OCI-LY7 (cell line): ENCODE measurements around the gene SIRT4. TPM values are rescaled to one million over a fixed set of nuclear protein-coding genes. Genes with fewer than 3 reads are reported as not detected.

Experiments used
- BruUV-seq: library from RNA; stranded (reverse); fragments of 400-500 nt; replicated peaks from 2 replicates; lab custom pipeline; 2021; lab: Mats Ljungman, UMichigan
- CTCF ChIA-PET: fragments of 300-600 bp; sonication (Branson Sonifier 250); formaldehyde crosslinking; loops from one replicate; lab custom pipeline; 2022; ENCODE audit warnings: antibody characterized with exemption; ENCODE audit not compliant: unreplicated experiment; lab: Charles Lee
- POLR2A ChIA-PET: fragments of 300-600 bp; sonication (Branson Sonifier 250); formaldehyde crosslinking; loops from one replicate; lab custom pipeline; 2022; ENCODE audit warnings: antibody characterized with exemption; lab: Charles Lee
- DNase-seq: peaks from one replicate; pipeline ENCODE4 v3.0.0-alpha.2; 2015; ENCODE audit warnings: low spot score
- H2AFZ ChIP-seq: fragments of 200-600 bp; sonication (generic), shearing (Covaris generic); 2 replicates; pipeline ENCODE4 v1.6.1; 2014; ENCODE audit warnings: mild to moderate bottlenecking, antibody characterized with exemption, low read length, moderate library complexity
- H3K27ac ChIP-seq: fragments of 200-600 bp; sonication (generic); 2 replicates; pipeline ENCODE4 v1.5.1; 2014; ENCODE audit warnings: mixed run types, low read depth, mild to moderate bottlenecking, moderate library complexity, low read length, inconsistent platforms; ENCODE audit not compliant: poor library complexity, severe bottlenecking
- H3K36me3 ChIP-seq: fragments of 200-600 bp; sonication (generic); 2 replicates; pipeline ENCODE4 v1.6.1; 2014; ENCODE audit warnings: mild to moderate bottlenecking, antibody characterized with exemption, low read length, moderate library complexity, mixed read lengths; ENCODE audit not compliant: insufficient read depth
- H3K4me1 ChIP-seq: fragments of 200-600 bp; sonication (generic); 2 replicates; pipeline ENCODE4 v1.5.1; 2014; ENCODE audit warnings: mild to moderate bottlenecking, low read length; ENCODE audit not compliant: insufficient read depth, poor library complexity, severe bottlenecking
- H3K4me2 ChIP-seq: fragments of 200-600 bp; sonication (generic); 2 replicates; pipeline ENCODE4 v1.6.1; 2014; ENCODE audit warnings: mild to moderate bottlenecking, low read length
- H3K4me3 ChIP-seq: fragments of 200-600 bp; sonication (generic); 2 replicates; pipeline ENCODE4 v1.5.1; 2014; ENCODE audit warnings: mild to moderate bottlenecking, low read depth, low read length; ENCODE audit not compliant: poor library complexity, severe bottlenecking
- H3K79me2 ChIP-seq: fragments of 200-600 bp; sonication (generic); 2 replicates; pipeline ENCODE4 v1.6.1; 2016; ENCODE audit warnings: low read depth, mild to moderate bottlenecking, low read length, moderate library complexity, mixed read lengths; ENCODE audit not compliant: insufficient read depth
- H3K9me2 ChIP-seq: fragments of 200-600 bp; sonication (generic); 2 replicates; pipeline ENCODE4 v1.6.1; 2016; ENCODE audit warnings: mild to moderate bottlenecking, low read length, mixed read lengths; ENCODE audit not compliant: insufficient read depth
- H3K9me3 ChIP-seq: fragments of 200-600 bp; sonication (generic); 2 replicates; pipeline ENCODE4 v1.6.1; 2014; ENCODE audit warnings: mild to moderate bottlenecking, mixed run types, low read length, mixed read lengths
- H4K20me1 ChIP-seq: fragments of 200-600 bp; sonication (generic); 2 replicates; pipeline ENCODE4 v1.6.1; 2014; ENCODE audit warnings: mild to moderate bottlenecking, antibody characterized with exemption, low read length, moderate library complexity, mixed read lengths; ENCODE audit not compliant: insufficient read depth
- EZH2phosphoT487 ChIP-seq: fragments of 200-600 bp; sonication (generic); IDR thresholded peaks from 2 replicates; pipeline ENCODE4 v1.6.1; 2018; ENCODE audit warnings: low read depth, borderline replicate concordance, mild to moderate bottlenecking, mixed run types, antibody characterized with exemption, low read length, moderate library complexity, mixed read lengths
- intact Hi-C: fragments of 100-400 bp; cut with micrococcal nuclease; formaldehyde crosslinking; loops from one replicate; pipeline ENCODE4 v1.10.0; 2022; ENCODE audit not compliant: unreplicated experiment
- total RNA-seq, 2 experiments: library from RNA; depleted of rRNA in 1 of 2; stranded (reverse); fragments of >200 nt in 1 of 2; shearing (Covaris generic) in 1 of 2; gene quantifications; 2 replicates each; pipeline ENCODE4 v1.2.3, GENCODE V29; 2014 to 2022
- TF ChIP-seq, protein P1 (sequence below): fragments of 200-600 bp; sonication (generic); conservative IDR thresholded peaks from 2 replicates; pipeline ENCODE4 v1.5.1; 2014; ENCODE audit warnings: mild to moderate bottlenecking, antibody characterized with exemption, low read length, moderate library complexity, mixed read lengths

SIRT4 gene
- total RNA-seq, 2 experiments from 2014 or later, result 1.4 to 2.1 TPM

DNA sequence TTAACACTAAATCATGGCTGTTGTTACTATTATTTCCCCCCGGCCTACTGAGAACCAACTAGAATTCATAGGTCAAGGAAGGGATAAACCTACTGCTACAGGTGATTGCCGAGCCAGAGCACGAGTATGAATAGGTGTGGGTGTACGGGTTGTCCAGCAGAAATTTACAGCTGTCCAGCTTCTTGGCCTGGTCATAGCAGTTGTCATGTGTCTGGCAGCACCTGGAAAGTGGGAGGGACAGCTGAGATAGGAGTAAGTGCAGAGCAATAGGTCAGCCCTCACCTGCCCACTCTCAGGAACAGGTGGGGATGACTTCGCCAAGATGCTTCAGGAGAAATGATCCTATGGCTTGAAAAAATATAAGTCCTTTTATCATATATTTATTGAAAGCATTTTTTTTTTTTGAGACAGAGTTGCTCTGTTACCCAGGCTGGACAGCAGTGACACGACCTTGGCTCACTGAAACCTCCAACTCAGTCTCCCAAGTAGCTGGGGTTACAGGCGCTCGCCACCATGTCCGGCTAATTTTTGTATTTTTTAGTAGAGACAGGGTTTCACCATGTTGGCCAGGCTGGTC, 22.8 kb downstream of the SIRT4 start:
- no peak overlapping the region for H3K27ac ChIP-seq
- peak overlapping the region; percentile 88; the same call in 1 of the 2 replicates for H2AFZ ChIP-seq
- H3K9me2 ChIP-seq, result no peaks in the 10 kb centered on the region
- no peak for DNase-seq
- CTCF ChIA-PET, result interaction anchor here (0.6 kb wide), 1 partner anchor 209 kb away, joined by 4 read pairs; no protein-coding TSS in a partner anchor
- no peaks in the 10 kb centered on the region for H3K36me3 ChIP-seq
- no TSS peak for BruUV-seq
- H3K4me3 ChIP-seq, result no peak overlapping the region
- H3K4me2 ChIP-seq, result peak overlapping the region; percentile 69; the same call in 1 of the 2 replicates
- no peaks in the 10 kb centered on the region for H3K9me3 ChIP-seq
- peaks cover 4% of the 10 kb centered on the region for H3K4me1 ChIP-seq
- H4K20me1 ChIP-seq, result no peaks in the 10 kb centered on the region
- POLR2A ChIA-PET, result interaction anchor here (0.6 to 1.3 kb wide), 4 partner anchors 106 to 256 kb away, joined by 3 read pairs; partner anchors contain the start of gene POP5
- intact Hi-C loops, result loop anchor here (1.0 kb wide), 2 partner anchors 97 to 256 kb away; partner anchors contain the start of gene POP5
- no peaks in the 10 kb centered on the region for H3K79me2 ChIP-seq
- TF ChIP-seq EZH2phosphoT487, result no peak
- TF ChIP-seq, protein P1, sequence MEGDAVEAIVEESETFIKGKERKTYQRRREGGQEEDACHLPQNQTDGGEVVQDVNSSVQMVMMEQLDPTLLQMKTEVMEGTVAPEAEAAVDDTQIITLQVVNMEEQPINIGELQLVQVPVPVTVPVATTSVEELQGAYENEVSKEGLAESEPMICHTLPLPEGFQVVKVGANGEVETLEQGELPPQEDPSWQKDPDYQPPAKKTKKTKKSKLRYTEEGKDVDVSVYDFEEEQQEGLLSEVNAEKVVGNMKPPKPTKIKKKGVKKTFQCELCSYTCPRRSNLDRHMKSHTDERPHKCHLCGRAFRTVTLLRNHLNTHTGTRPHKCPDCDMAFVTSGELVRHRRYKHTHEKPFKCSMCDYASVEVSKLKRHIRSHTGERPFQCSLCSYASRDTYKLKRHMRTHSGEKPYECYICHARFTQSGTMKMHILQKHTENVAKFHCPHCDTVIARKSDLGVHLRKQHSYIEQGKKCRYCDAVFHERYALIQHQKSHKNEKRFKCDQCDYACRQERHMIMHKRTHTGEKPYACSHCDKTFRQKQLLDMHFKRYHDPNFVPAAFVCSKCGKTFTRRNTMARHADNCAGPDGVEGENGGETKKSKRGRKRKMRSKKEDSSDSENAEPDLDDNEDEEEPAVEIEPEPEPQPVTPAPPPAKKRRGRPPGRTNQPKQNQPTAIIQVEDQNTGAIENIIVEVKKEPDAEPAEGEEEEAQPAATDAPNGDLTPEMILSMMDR, result no peak

- Histone ChIP-seq H4K20me1 (no peaks in the 10 kb centered on the region), H3K27ac (no peak within 1 kb of the TSS), H3K79me2 (no peaks in the 10 kb centered on the region), H3K9me2 (no peaks in the 10 kb centered on the region), H3K4me3 (no peak within 1 kb of the TSS), H3K4me1 (peaks cover 4% of the 10 kb centered on the region), H2AFZ (no peak within 1 kb of the TSS), H3K36me3 (no peaks in the 10 kb centered on the region), H3K9me3 (no peaks in the 10 kb centered on the region), H3K4me2 (no peak within 1 kb of the TSS)
- BruUV-seq, result no TSS peak
- no peak for TF ChIP-seq EZH2phosphoT487
- TF ChIP-seq, protein P1, result no peak
- CTCF ChIA-PET, result no interaction called here
- POLR2A ChIA-PET, result interaction anchor here (0.7 kb wide), 2 partner anchors 14 to 18 kb away, joined by 4 to 6 read pairs; no protein-coding TSS in a partner anchor
- no peak for DNase-seq
- intact Hi-C loops, result no loop called here
Measured at GRCh38 chr12:120327593-120327992, 25.5 kb downstream of the SIRT4 start, which contains the start of gene PLA2G1B. Gene PLA2G1B, minus strand, starts transcription at chr12:120327779. Its CDS starts 26 bp downstream, at chr12:120327753.

DNA sequence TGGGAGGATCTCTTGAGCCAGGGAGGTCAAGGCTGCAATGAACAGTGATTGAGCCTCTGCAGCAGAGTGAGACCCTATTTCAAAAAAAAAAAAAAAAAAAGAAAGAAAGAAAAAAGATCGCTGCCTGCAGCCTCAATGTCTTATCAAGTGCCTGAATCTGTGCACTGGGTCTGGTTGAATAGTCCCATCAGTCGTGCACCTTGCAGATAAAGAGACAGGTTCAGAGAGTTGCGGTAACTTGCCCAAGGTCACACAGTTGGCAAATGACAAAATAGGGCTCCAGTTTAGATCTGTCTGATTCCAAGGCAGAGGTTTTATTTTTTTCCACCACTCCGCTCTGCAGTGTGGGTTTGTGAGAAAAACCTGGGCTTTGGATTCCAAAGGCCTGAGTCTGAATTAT, 26.1 kb downstream of the SIRT4 start:
- ChIA-PET CTCF (no interaction called here), POLR2A (interaction anchor here (0.7 kb wide), 1 partner anchor 15 kb away, joined by 6 read pairs; no protein-coding TSS in a partner anchor)
- Histone ChIP-seq H3K4me1 (peaks cover 4% of the 10 kb centered on the region), H3K4me3 (no peak overlapping the region), H2AFZ (no peak overlapping the region), H4K20me1 (no peaks in the 10 kb centered on the region), H3K9me2 (no peaks in the 10 kb centered on the region), H3K9me3 (no peaks in the 10 kb centered on the region), H3K36me3 (no peaks in the 10 kb centered on the region), H3K4me2 (no peak overlapping the region), H3K79me2 (no peaks in the 10 kb centered on the region), H3K27ac (no peak overlapping the region)
- BruUV-seq, result no TSS peak
- intact Hi-C loops, result no loop called here
- no peak for TF ChIP-seq EZH2phosphoT487
- TF ChIP-seq, protein P1, result no peak
- no peak for DNase-seq
